Hepatocyte (in vitro differentiated cells): ENCODE data around the gene CSRP3. TPM values are rescaled to one million over a fixed set of nuclear protein-coding genes. Genes with fewer than 3 reads are reported as not detected.

ENCODE experiments used
- DNase-seq: peaks from one replicate; pipeline ENCODE4 v3.0.0-alpha.2; 2016; ENCODE audit warnings: low spot score
- H2AFZ ChIP-seq: fragments of 200-600 bp; sonication (generic); 2 replicates; pipeline ENCODE4 v1.6.0; 2016; ENCODE audit warnings: antibody characterized with exemption, mild to moderate bottlenecking
- H3K27ac ChIP-seq: fragments of 200-600 bp; sonication (generic); 2 replicates; pipeline ENCODE4 v1.5.1; 2016; ENCODE audit warnings: mild to moderate bottlenecking
- H3K27me3 ChIP-seq: fragments of 200-600 bp; sonication (generic); 2 replicates; pipeline ENCODE4 v1.6.1; 2016
- H3K36me3 ChIP-seq: fragments of 200-600 bp; sonication (generic); replicated peaks from 2 replicates; pipeline ENCODE4 v1.5.1; 2016; ENCODE audit warnings: low read depth; ENCODE audit not compliant: insufficient read depth
- H3K4me1 ChIP-seq: fragments of 200-600 bp; sonication (generic); 2 replicates; pipeline ENCODE4 v1.5.1; 2016; ENCODE audit warnings: mild to moderate bottlenecking, moderate library complexity; ENCODE audit not compliant: insufficient read depth
- H3K4me2 ChIP-seq: fragments of 200-600 bp; sonication (generic); 2 replicates; pipeline ENCODE4 v1.6.0; 2016
- H3K4me3 ChIP-seq: fragments of 200-600 bp; sonication (generic); 2 replicates; pipeline ENCODE4 v1.5.1; 2016; ENCODE audit warnings: mild to moderate bottlenecking
- H3K79me2 ChIP-seq: fragments of 200-600 bp; sonication (generic); 2 replicates; pipeline ENCODE4 v1.6.0; 2017; ENCODE audit warnings: mild to moderate bottlenecking
- H3K9me2 ChIP-seq: fragments of 200-600 bp; sonication (generic); replicated peaks from 2 replicates; pipeline ENCODE4 v1.6.0; 2017; ENCODE audit warnings: mild to moderate bottlenecking; ENCODE audit not compliant: insufficient read depth
- H3K9me3 ChIP-seq: fragments of 200-600 bp; sonication (generic); 2 replicates; pipeline ENCODE4 v1.5.1; 2016; ENCODE audit warnings: low read depth, mild to moderate bottlenecking
- H4K20me1 ChIP-seq: fragments of 200-600 bp; sonication (generic); 2 replicates; pipeline ENCODE4 v1.6.0; 2016; ENCODE audit warnings: mild to moderate bottlenecking; ENCODE audit not compliant: insufficient read depth, poor library complexity, severe bottlenecking
- CTCF ChIP-seq: fragments of 200-600 bp; sonication (generic); IDR thresholded peaks from 2 replicates; pipeline ENCODE4 v1.5.1; 2016; ENCODE audit warnings: antibody characterized with exemption, mild to moderate bottlenecking; ENCODE audit not compliant: poor library complexity
- EZH2 ChIP-seq: fragments of 200-600 bp; sonication (generic); IDR thresholded peaks from 2 replicates; pipeline ENCODE4 v1.6.1; 2016; ENCODE audit warnings: antibody characterized with exemption, mild to moderate bottlenecking, borderline replicate concordance
- EZH2phosphoT487 ChIP-seq: fragments of 200-600 bp; sonication (generic); IDR thresholded peaks from one replicate; pipeline ENCODE4 v1.6.1; 2018; ENCODE audit warnings: antibody characterized with exemption, mild to moderate bottlenecking, low read depth, moderate library complexity; ENCODE audit not compliant: unreplicated experiment, severe bottlenecking
- WGBS: methylation state at CpG from one replicate; pipeline ENCODE4 v1.1.6; 2016; ENCODE audit warnings: low lambda C conversion rate; ENCODE audit errors: missing lambda C conversion rate; 5-methylcytosine and 5-hydroxymethylcytosine counted together
- polyA plus RNA-seq: library from polyadenylated mRNA; unstranded; fragments of >200 nt; fragmentation: Nextera tagmentation; extraction: Ambion mirVana; gene quantifications from 2 replicates; pipeline ENCODE4 v1.2.1, GENCODE V29; 2016
- total RNA-seq: library from RNA; depleted of rRNA; stranded (reverse); fragments of >200 nt; gene quantifications from 2 replicates; pipeline ENCODE4 v1.2.3, GENCODE V29; 2014

The CSRP3 gene
- total and polyA plus RNA-seq, 2 experiments from 2014 or later, result 0.41 TPM; not detected in 1

DNA sequence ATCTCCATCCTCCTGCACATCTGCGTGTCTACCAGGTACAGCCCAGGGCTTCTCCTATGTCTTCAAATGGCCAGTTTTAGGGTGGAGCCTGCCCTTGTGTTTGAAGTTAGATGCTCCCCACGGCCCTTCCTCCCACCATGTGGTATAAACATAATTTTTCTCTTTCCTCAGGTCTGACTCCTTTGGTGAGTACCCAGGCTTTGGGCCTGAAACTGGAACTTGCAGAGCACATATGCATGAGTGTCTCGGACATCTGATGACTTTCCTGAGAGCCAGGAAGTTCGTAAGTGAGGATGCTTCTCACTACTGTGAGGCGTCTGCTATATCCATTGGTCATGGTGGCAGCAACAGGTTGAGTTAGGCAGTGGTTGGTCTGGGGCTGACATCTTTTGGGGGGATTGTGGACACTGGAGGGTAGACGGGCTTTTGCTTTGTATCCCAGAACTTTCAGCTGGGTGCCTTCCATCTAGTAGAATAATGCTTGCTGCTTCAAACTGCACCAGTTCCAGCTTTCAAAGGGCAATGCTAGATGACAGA is 16.2 kb downstream of the CSRP3 start:
- no peak for DNase-seq
- no peaks in the 10 kb centered on the region for H3K4me1 ChIP-seq
- H4K20me1 ChIP-seq, result no peaks in the 10 kb centered on the region
- H3K79me2 ChIP-seq, result no peaks in the 10 kb centered on the region
- no peaks in the 10 kb centered on the region for H3K9me3 ChIP-seq
- H3K36me3 ChIP-seq, result no peaks in the 10 kb centered on the region
- no peak overlapping the region for H3K4me3 ChIP-seq
- TF ChIP-seq EZH2, result no peak
- no peak for TF ChIP-seq EZH2phosphoT487
- TF ChIP-seq CTCF, result no peak
- H3K9me2 ChIP-seq, result no peaks in the 10 kb centered on the region
- 76% methylated on average over 6 of the region's 6 CpGs for WGBS
- no peak overlapping the region for H3K4me2 ChIP-seq
- no peaks in the 10 kb centered on the region for H3K27me3 ChIP-seq
- no peak overlapping the region for H3K27ac ChIP-seq
- no peak overlapping the region for H2AFZ ChIP-seq

- Histone ChIP-seq H3K9me2 (no peaks in the 10 kb centered on the region), H4K20me1 (no peaks in the 10 kb centered on the region), H3K27me3 (no peaks in the 10 kb centered on the region), H3K9me3 (no peaks in the 10 kb centered on the region), H3K4me3 (no peak overlapping the region), H3K4me1 (no peaks in the 10 kb centered on the region), H3K79me2 (no peaks in the 10 kb centered on the region), H2AFZ (no peak overlapping the region), H3K4me2 (no peak overlapping the region), H3K27ac (no peak overlapping the region), H3K36me3 (no peaks in the 10 kb centered on the region)
- TF ChIP-seq EZH2phosphoT487, result no peak
- no peak for TF ChIP-seq CTCF
- no peak for TF ChIP-seq EZH2
- DNase-seq, result no peak
- 84% methylated on average over 2 of the region's 2 CpGs for WGBS
Observed at GRCh38 chr11:19185036-19185435, 16.7 kb downstream of the CSRP3 start.

DNA sequence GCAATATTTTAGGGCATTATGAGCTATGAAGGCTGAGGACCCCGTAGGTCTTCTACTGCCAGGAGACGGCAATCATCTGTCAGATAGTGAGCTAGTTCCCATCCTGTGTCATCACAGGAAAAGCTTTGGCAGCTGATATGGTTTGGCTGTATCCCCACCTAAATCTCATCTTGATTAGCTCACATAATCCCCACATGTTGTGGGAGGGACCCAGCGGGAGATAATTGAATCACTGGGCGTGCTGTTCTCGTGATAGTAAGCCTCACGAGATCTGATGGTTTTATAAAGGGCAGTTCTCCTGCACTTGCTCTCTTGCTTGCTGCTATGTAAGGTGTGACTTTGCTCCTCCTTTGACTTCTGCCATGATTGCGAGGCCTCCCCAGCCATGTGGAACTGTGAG is 18.1 kb downstream of the CSRP3 start:
- TF ChIP-seq EZH2, result no peak
- TF ChIP-seq CTCF, result no peak
- TF ChIP-seq EZH2phosphoT487, result no peak
- H3K4me3 ChIP-seq, result no peak overlapping the region
- H3K9me3 ChIP-seq, result no peaks in the 10 kb centered on the region
- H3K9me2 ChIP-seq, result no peaks in the 10 kb centered on the region
- H3K36me3 ChIP-seq, result no peaks in the 10 kb centered on the region
- no peaks in the 10 kb centered on the region for H3K79me2 ChIP-seq
- H3K4me2 ChIP-seq, result no peak overlapping the region
- H4K20me1 ChIP-seq, result no peaks in the 10 kb centered on the region
- no peaks in the 10 kb centered on the region for H3K4me1 ChIP-seq
- WGBS, result 89% methylated on average over 7 of the region's 7 CpGs
- no peak overlapping the region for H3K27ac ChIP-seq
- no peaks in the 10 kb centered on the region for H3K27me3 ChIP-seq
- H2AFZ ChIP-seq, result no peak overlapping the region
- no peak for DNase-seq
